ENCODE measurements around the gene GMNN. TPM values are rescaled to one million over a fixed set of nuclear protein-coding genes. Genes with fewer than 3 reads are reported as not detected.
"Not testable (repeated sequence)": the region's sequence is repeated elsewhere in the genome, so short reads cannot be mapped to it uniquely, and the experiment has no call there.

The GMNN gene
- total RNA-seq, 3 donors from 2014 or later, result 61.5 to 78.1 (median 64.5) TPM

- no peaks in the 10 kb centered on the region for H3K36me3 Mint-ChIP-seq (ENCODE audit: insufficient read depth)
- no peaks in the 10 kb centered on the region for H3K9me3 Mint-ChIP-seq
- DNase-seq (no peak), ATAC-seq (no peak)
- no peak overlapping the region for H3K4me3 Mint-ChIP-seq
- no peaks in the 10 kb centered on the region for H3K4me1 Mint-ChIP-seq (ENCODE audit: low read depth)
- H3K27me3 Mint-ChIP-seq (ENCODE audit: low read depth), result peaks cover 3% of the 10 kb centered on the region
Measured at GRCh38 chr6:24752917-24753492, 21.7 kb upstream of the GMNN start.

- no peaks in the 10 kb centered on the region for H3K9me3 Mint-ChIP-seq
- H3K4me1 Mint-ChIP-seq (ENCODE audit: low read depth), result no peaks in the 10 kb centered on the region
- H3K36me3 Mint-ChIP-seq (ENCODE audit: insufficient read depth), result no peaks in the 10 kb centered on the region
- no peak for DNase-seq
- peaks cover 3% of the 10 kb centered on the region for H3K27me3 Mint-ChIP-seq (ENCODE audit: low read depth)
- H3K4me3 Mint-ChIP-seq, result no peak overlapping the region
- no peak for ATAC-seq
Measured at GRCh38 chr6:24753545-24753944, 21.2 kb upstream of the GMNN start.

GRCh38 chr6:24754378-24754777 is 20.4 kb upstream of the GMNN start:
- not testable (repeated sequence) for ATAC-seq; DNase-seq; H3K27me3 Mint-ChIP-seq (ENCODE audit: low read depth); H3K4me3 Mint-ChIP-seq; H3K4me1 Mint-ChIP-seq (ENCODE audit: low read depth); H3K36me3 Mint-ChIP-seq (ENCODE audit: insufficient read depth); H3K9me3 Mint-ChIP-seq

GRCh38 chr6:24755279-24755678 is 19.5 kb upstream of the GMNN start:
- ATAC-seq (no peak), DNase-seq (no peak)
- Mint-ChIP-seq H3K27me3 (ENCODE audit: low read depth) (peaks cover 3% of the 10 kb centered on the region), H3K36me3 (ENCODE audit: insufficient read depth) (no peaks in the 10 kb centered on the region), H3K4me3 (no peak overlapping the region), H3K9me3 (no peaks in the 10 kb centered on the region), H3K4me1 (ENCODE audit: low read depth) (no peaks in the 10 kb centered on the region)

GRCh38 chr6:24757611-24758010 is 17.1 kb upstream of the GMNN start:
- Mint-ChIP-seq H3K27me3 (ENCODE audit: low read depth) (peaks cover 3% of the 10 kb centered on the region), H3K36me3 (ENCODE audit: insufficient read depth) (no peaks in the 10 kb centered on the region), H3K4me1 (ENCODE audit: low read depth) (peaks cover 3% of the 10 kb centered on the region), H3K4me3 (no peak overlapping the region), H3K9me3 (no peaks in the 10 kb centered on the region)
- DNase-seq (no peak), ATAC-seq (no peak)

- no peak for ATAC-seq
- Mint-ChIP-seq H3K4me1 (ENCODE audit: low read depth) (peaks cover 3% of the 10 kb centered on the region), H3K36me3 (ENCODE audit: insufficient read depth) (no peaks in the 10 kb centered on the region), H3K9me3 (no peaks in the 10 kb centered on the region), H3K4me3 (no peak overlapping the region), H3K27me3 (ENCODE audit: low read depth) (no peaks in the 10 kb centered on the region)
- DNase-seq, result no peak
Measured at GRCh38 chr6:24759718-24760117, 15.0 kb upstream of the GMNN start.

- peaks cover 3% of the 10 kb centered on the region for H3K4me1 Mint-ChIP-seq (ENCODE audit: low read depth)
- no peaks in the 10 kb centered on the region for H3K9me3 Mint-ChIP-seq
- no peaks in the 10 kb centered on the region for H3K36me3 Mint-ChIP-seq (ENCODE audit: insufficient read depth)
- ATAC-seq, result no peak
- H3K27me3 Mint-ChIP-seq (ENCODE audit: low read depth), result no peaks in the 10 kb centered on the region
- no peak for DNase-seq
- no peak overlapping the region for H3K4me3 Mint-ChIP-seq
Measured at GRCh38 chr6:24760210-24760609, 14.5 kb upstream of the GMNN start.

- no peaks in the 10 kb centered on the region for H3K36me3 Mint-ChIP-seq (ENCODE audit: insufficient read depth)
Measured at GRCh38 chr6:24761193-24761835, 13.4 kb upstream of the GMNN start.

GRCh38 chr6:24761851-24762250 is 12.9 kb upstream of the GMNN start:
- ATAC-seq (no peak), DNase-seq (no peak)
- Mint-ChIP-seq H3K9me3 (no peaks in the 10 kb centered on the region), H3K4me3 (no peak overlapping the region), H3K36me3 (ENCODE audit: insufficient read depth) (no peaks in the 10 kb centered on the region), H3K27me3 (ENCODE audit: low read depth) (no peaks in the 10 kb centered on the region), H3K4me1 (ENCODE audit: low read depth) (peaks cover 3% of the 10 kb centered on the region)

More at GRCh38 chr6:24761193-24761835, 13.4 kb upstream of the GMNN start:
- Mint-ChIP-seq H3K27me3 (ENCODE audit: low read depth) (no peaks in the 10 kb centered on the region), H3K9me3 (no peaks in the 10 kb centered on the region), H3K4me3 (no peak overlapping the region), H3K4me1 (ENCODE audit: low read depth) (peaks cover 3% of the 10 kb centered on the region)
- ATAC-seq (peak in 1 of 2 donors; percentile 62), DNase-seq (no peak)

- H3K36me3 Mint-ChIP-seq (ENCODE audit: insufficient read depth), result no peaks in the 10 kb centered on the region
- ATAC-seq (no peak), DNase-seq (no peak)
- H3K4me3 Mint-ChIP-seq, result no peak overlapping the region
- H3K9me3 Mint-ChIP-seq, result no peaks in the 10 kb centered on the region
- no peaks in the 10 kb centered on the region for H3K27me3 Mint-ChIP-seq (ENCODE audit: low read depth)
- H3K4me1 Mint-ChIP-seq (ENCODE audit: low read depth), result peaks cover 3% of the 10 kb centered on the region
Measured at GRCh38 chr6:24763578-24763977, 11.2 kb upstream of the GMNN start.

GRCh38 chr6:24764833-24765828 is 9.6 kb upstream of the GMNN start:
- H3K27me3 Mint-ChIP-seq (ENCODE audit: low read depth); H3K9me3 Mint-ChIP-seq; H3K4me1 Mint-ChIP-seq (ENCODE audit: low read depth); H3K4me3 Mint-ChIP-seq; DNase-seq; H3K36me3 Mint-ChIP-seq (ENCODE audit: insufficient read depth); ATAC-seq: not testable (repeated sequence)

- H3K27me3 Mint-ChIP-seq (ENCODE audit: low read depth); ATAC-seq; H3K9me3 Mint-ChIP-seq: not testable (repeated sequence)
Measured at GRCh38 chr6:24765968-24766367, 8.8 kb upstream of the GMNN start.

GRCh38 chr6:24766680-24767462 is 7.9 kb upstream of the GMNN start:
- no peak overlapping the region for H3K4me3 Mint-ChIP-seq
- peaks cover 2% of the 10 kb centered on the region for H3K4me1 Mint-ChIP-seq (ENCODE audit: low read depth)
- no peaks in the 10 kb centered on the region for H3K27me3 Mint-ChIP-seq (ENCODE audit: low read depth)
- no peaks in the 10 kb centered on the region for H3K36me3 Mint-ChIP-seq (ENCODE audit: insufficient read depth)
- DNase-seq (no peak), ATAC-seq (peak; percentile 66 to 70)
- H3K9me3 Mint-ChIP-seq, result no peaks in the 10 kb centered on the region

More at GRCh38 chr6:24765968-24766367, 8.8 kb upstream of the GMNN start:
- not testable (repeated sequence) for H3K36me3 Mint-ChIP-seq (ENCODE audit: insufficient read depth); DNase-seq; H3K4me1 Mint-ChIP-seq (ENCODE audit: low read depth); H3K4me3 Mint-ChIP-seq

- no peaks in the 10 kb centered on the region for H3K27me3 Mint-ChIP-seq (ENCODE audit: low read depth)
- H3K4me3 Mint-ChIP-seq, result no peak overlapping the region
- H3K4me1 Mint-ChIP-seq (ENCODE audit: low read depth), result no peaks in the 10 kb centered on the region
- no peaks in the 10 kb centered on the region for H3K9me3 Mint-ChIP-seq
- no peak for ATAC-seq
- no peaks in the 10 kb centered on the region for H3K36me3 Mint-ChIP-seq (ENCODE audit: insufficient read depth)
- DNase-seq, result no peak
Measured at GRCh38 chr6:24768361-24768760, 6.4 kb upstream of the GMNN start.

All from activated T-cell treated with anti-CD3 and anti-CD28 coated beads, Interleukin-2, amount 50 U/mL, for 4 hours (primary cell).